Lower leg skin (tissue), 3 donors: Measurements from ENCODE around the gene ZNF710.

Experiments used
- POLR2A ChIP-seq, 2 donors: fragments of 450-650 bp; IDR thresholded peaks; one replicate each; pipeline ENCODE4 v1.6.1; 2016 to 2017; ENCODE audit warnings: antibody characterized with exemption in 2 of 2, mild to moderate bottlenecking in 1 of 2, moderate library complexity in 1 of 2
- TF ChIP-seq, protein P1 (sequence below), 3 donors: fragments of 450-650 bp; IDR thresholded peaks; one replicate each; pipeline ENCODE4 v1.5.1; 2016; ENCODE audit warnings: antibody characterized with exemption in 3 of 3, mild to moderate bottlenecking in 3 of 3, moderate library complexity in 2 of 3

GRCh38 chr15:90035095-90035839 is 34.1 kb downstream of the ZNF710 start:
- no peak for TF ChIP-seq POLR2A (IDR thresholded peaks at IDR 0.05)
- TF ChIP-seq, protein P1, sequence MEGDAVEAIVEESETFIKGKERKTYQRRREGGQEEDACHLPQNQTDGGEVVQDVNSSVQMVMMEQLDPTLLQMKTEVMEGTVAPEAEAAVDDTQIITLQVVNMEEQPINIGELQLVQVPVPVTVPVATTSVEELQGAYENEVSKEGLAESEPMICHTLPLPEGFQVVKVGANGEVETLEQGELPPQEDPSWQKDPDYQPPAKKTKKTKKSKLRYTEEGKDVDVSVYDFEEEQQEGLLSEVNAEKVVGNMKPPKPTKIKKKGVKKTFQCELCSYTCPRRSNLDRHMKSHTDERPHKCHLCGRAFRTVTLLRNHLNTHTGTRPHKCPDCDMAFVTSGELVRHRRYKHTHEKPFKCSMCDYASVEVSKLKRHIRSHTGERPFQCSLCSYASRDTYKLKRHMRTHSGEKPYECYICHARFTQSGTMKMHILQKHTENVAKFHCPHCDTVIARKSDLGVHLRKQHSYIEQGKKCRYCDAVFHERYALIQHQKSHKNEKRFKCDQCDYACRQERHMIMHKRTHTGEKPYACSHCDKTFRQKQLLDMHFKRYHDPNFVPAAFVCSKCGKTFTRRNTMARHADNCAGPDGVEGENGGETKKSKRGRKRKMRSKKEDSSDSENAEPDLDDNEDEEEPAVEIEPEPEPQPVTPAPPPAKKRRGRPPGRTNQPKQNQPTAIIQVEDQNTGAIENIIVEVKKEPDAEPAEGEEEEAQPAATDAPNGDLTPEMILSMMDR (IDR thresholded peaks at IDR 0.05) = no peak
